Measurements from ENCODE around the gene LTBP1. TPM values are rescaled to one million over a fixed set of nuclear protein-coding genes. Genes with fewer than 3 reads are reported as not detected.

LTBP1 gene
- total and polyA plus RNA-seq, 4 donors = 5.8 to 57.6 (median 10.2) TPM

GRCh38 chr2:33090553-33091134 lies 143.9 kb downstream of the LTBP1 start (continued):
- no peak for TF ChIP-seq YY1 (IDR thresholded peaks at IDR 0.05)

DNA sequence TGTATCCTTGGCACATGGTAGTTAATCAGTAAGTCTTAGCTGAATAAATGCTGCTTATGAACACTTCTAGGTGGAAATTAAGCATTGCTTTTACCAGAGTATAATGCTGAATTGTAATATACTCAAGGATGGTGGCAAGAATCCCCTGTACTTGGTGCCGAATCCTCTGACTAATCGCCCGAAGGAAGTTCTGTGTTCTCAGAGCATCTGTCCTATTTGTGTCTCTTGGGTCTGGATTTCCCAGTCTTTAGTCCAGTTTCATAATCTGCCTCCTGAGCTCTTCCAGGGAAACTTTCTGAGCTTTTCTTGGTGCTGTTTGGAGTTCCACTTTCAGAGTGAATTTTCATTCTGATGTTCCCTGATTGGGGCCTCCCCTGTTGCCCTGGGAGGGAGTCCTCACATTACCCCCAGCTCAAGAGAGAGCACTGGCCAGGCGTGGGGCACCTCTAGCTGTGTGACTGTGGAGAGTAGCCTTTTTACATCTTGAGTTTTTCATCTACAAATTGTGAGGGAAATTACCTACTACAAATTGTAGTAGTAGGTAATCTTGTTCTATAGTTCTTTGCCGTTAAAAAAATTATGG lies 144.9 kb downstream of the LTBP1 start:
- no peaks in the 10 kb centered on the region for H3K9me3 ChIP-seq (ENCODE audit: control insufficient read depth in 4 of 4, low read length in 3 of 4)
- no peaks in the 10 kb centered on the region for H3K36me3 ChIP-seq (ENCODE audit: control insufficient read depth in 4 of 4, insufficient read depth in 3 of 4, low read depth in 1 of 4, low read length in 3 of 4)
- 93% methylated on average over 5 of the region's 5 CpGs for WGBS
- H3K4me3 ChIP-seq (ENCODE audit: low read depth in 1 of 3, low read length in 3 of 3) = no peak overlapping the region
- TF ChIP-seq JUND (IDR thresholded peaks at IDR 0.05) (no peak), EGR1 (IDR thresholded peaks at IDR 0.05; ENCODE audit: low read depth in 2 of 2) (no peak), NR2F2 (IDR thresholded peaks at IDR 0.05) (no peak), RAD21 (IDR thresholded peaks at IDR 0.05) (no peak), HNF4G (IDR thresholded peaks at IDR 0.05) (no peak), FOXA1 (IDR thresholded peaks at IDR 0.05) (no peak), YY1 (IDR thresholded peaks at IDR 0.05) (no peak), HNF4A (conservative IDR thresholded peaks at IDR 0.05) (no peak), CTCF (IDR thresholded peaks at IDR 0.05; ENCODE audit: low read depth, low read length, missing input control) (no peak), FOXA2 (IDR thresholded peaks at IDR 0.05) (no peak), TAF1 (conservative IDR thresholded peaks at IDR 0.05) (no peak), ZBTB33 (IDR thresholded peaks at IDR 0.05) (no peak), GABPA (IDR thresholded peaks at IDR 0.05 in 1 of 2, conservative IDR thresholded peaks at IDR 0.05 in 1 of 2) (no peak), RXRA (IDR thresholded peaks at IDR 0.05) (no peak), SP1 (IDR thresholded peaks at IDR 0.05) (no peak), ATF3 (IDR thresholded peaks at IDR 0.05) (no peak), MAX (IDR thresholded peaks at IDR 0.05) (no peak)
- TF ChIP-seq, protein P1, sequence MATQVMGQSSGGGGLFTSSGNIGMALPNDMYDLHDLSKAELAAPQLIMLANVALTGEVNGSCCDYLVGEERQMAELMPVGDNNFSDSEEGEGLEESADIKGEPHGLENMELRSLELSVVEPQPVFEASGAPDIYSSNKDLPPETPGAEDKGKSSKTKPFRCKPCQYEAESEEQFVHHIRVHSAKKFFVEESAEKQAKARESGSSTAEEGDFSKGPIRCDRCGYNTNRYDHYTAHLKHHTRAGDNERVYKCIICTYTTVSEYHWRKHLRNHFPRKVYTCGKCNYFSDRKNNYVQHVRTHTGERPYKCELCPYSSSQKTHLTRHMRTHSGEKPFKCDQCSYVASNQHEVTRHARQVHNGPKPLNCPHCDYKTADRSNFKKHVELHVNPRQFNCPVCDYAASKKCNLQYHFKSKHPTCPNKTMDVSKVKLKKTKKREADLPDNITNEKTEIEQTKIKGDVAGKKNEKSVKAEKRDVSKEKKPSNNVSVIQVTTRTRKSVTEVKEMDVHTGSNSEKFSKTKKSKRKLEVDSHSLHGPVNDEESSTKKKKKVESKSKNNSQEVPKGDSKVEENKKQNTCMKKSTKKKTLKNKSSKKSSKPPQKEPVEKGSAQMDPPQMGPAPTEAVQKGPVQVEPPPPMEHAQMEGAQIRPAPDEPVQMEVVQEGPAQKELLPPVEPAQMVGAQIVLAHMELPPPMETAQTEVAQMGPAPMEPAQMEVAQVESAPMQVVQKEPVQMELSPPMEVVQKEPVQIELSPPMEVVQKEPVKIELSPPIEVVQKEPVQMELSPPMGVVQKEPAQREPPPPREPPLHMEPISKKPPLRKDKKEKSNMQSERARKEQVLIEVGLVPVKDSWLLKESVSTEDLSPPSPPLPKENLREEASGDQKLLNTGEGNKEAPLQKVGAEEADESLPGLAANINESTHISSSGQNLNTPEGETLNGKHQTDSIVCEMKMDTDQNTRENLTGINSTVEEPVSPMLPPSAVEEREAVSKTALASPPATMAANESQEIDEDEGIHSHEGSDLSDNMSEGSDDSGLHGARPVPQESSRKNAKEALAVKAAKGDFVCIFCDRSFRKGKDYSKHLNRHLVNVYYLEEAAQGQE (IDR thresholded peaks at IDR 0.05) = no peak
- H3K4me1 ChIP-seq (ENCODE audit: control insufficient read depth in 4 of 4, insufficient read depth in 4 of 4, low read length in 3 of 4) = peaks cover 0 to 10% (median 1%) of the 10 kb centered on the region in 4 donors
- no peaks in the 10 kb centered on the region for H3K27me3 ChIP-seq (ENCODE audit: control insufficient read depth in 4 of 4, insufficient read depth in 4 of 4, low read length in 3 of 4)
- H3K9ac ChIP-seq (ENCODE audit: low read depth in 1 of 2, low read length in 2 of 2) = no peak overlapping the region
- H3K27ac ChIP-seq (ENCODE audit: low read depth in 1 of 2, low read length in 2 of 2) = no peak overlapping the region
- no peak for DNase-seq (ENCODE audit: low spot score)

Data from liver (tissue), 9 donors.